Central memory CD8-positive, alpha-beta T cell (primary cell): ENCODE measurements around the gene ARPC2.

ENCODE experiments used
- ATAC-seq: fragments of 150-1000 bp; cut with Tn5 transposase; replicated peaks from 2 replicates; pipeline ENCODE4 v1.10.0; 2022; ENCODE audit warnings: mild to moderate bottlenecking, moderate FRiP score, moderate number of reproducible peaks; ENCODE audit not compliant: poor library complexity, severe bottlenecking; ENCODE audit errors: extremely low read depth
- DNase-seq, 2 donors: peaks; one replicate each; pipeline ENCODE4 v3.0.0; 2021; ENCODE audit warnings: low spot score in 2 of 2
- H3K27ac Mint-ChIP-seq: one replicate; pipeline ENCODE4 v1.8.0; 2022; ENCODE audit warnings: low read depth, mild to moderate bottlenecking, moderate library complexity, mixed read lengths
- H3K27me3 Mint-ChIP-seq: one replicate; pipeline ENCODE4 v1.8.0; 2022; ENCODE audit warnings: mixed read lengths
- H3K36me3 Mint-ChIP-seq: one replicate; pipeline ENCODE4 v1.8.0; 2022; ENCODE audit warnings: mild to moderate bottlenecking, moderate library complexity, mixed read lengths; ENCODE audit not compliant: insufficient read depth
- H3K4me1 Mint-ChIP-seq: one replicate; pipeline ENCODE4 v1.8.0; 2022; ENCODE audit warnings: mixed read lengths
- H3K4me3 Mint-ChIP-seq: one replicate; pipeline ENCODE4 v1.8.0; 2022; ENCODE audit warnings: mild to moderate bottlenecking, moderate library complexity, mixed read lengths
- H3K9me3 Mint-ChIP-seq: one replicate; pipeline ENCODE4 v1.8.0; 2022; ENCODE audit warnings: mixed read lengths

ARPC2 gene

GRCh38 chr2:218261423-218262236 is 44.6 kb downstream of the ARPC2 start:
- no peak overlapping the region for H3K27ac Mint-ChIP-seq
- no peaks in the 10 kb centered on the region for H3K9me3 Mint-ChIP-seq
- no peak for DNase-seq
- H3K4me3 Mint-ChIP-seq = no peak overlapping the region
- no peak for ATAC-seq
- peaks cover 27% of the 10 kb centered on the region for H3K36me3 Mint-ChIP-seq
- peaks cover 36% of the 10 kb centered on the region for H3K4me1 Mint-ChIP-seq
- H3K27me3 Mint-ChIP-seq = no peaks in the 10 kb centered on the region

GRCh38 chr2:218262237-218262600 is 45.2 kb downstream of the ARPC2 start:
- Mint-ChIP-seq H3K36me3 (peaks cover 23% of the 10 kb centered on the region), H3K4me3 (no peak overlapping the region), H3K9me3 (no peaks in the 10 kb centered on the region), H3K27me3 (no peaks in the 10 kb centered on the region), H3K27ac (no peak overlapping the region), H3K4me1 (peaks cover 41% of the 10 kb centered on the region)
- ATAC-seq = no peak
- DNase-seq = no peak

- DNase-seq = no peak
- H3K4me1 Mint-ChIP-seq = peaks cover 41% of the 10 kb centered on the region
- no peak for ATAC-seq
- no peak overlapping the region for H3K4me3 Mint-ChIP-seq
- H3K9me3 Mint-ChIP-seq = no peaks in the 10 kb centered on the region
- no peaks in the 10 kb centered on the region for H3K27me3 Mint-ChIP-seq
- no peak overlapping the region for H3K27ac Mint-ChIP-seq
- peaks cover 23% of the 10 kb centered on the region for H3K36me3 Mint-ChIP-seq
These were observed 45.9 kb downstream of the ARPC2 start for GRCh38 chr2:218262631-218263586.

- ATAC-seq = no peak
- Mint-ChIP-seq H3K9me3 (no peaks in the 10 kb centered on the region), H3K27ac (no peak overlapping the region), H3K4me1 (peaks cover 41% of the 10 kb centered on the region), H3K36me3 (peaks cover 26% of the 10 kb centered on the region), H3K27me3 (no peaks in the 10 kb centered on the region), H3K4me3 (no peak overlapping the region)
- no peak for DNase-seq
These were observed 47.0 kb downstream of the ARPC2 start for GRCh38 chr2:218263817-218264641.

- no peak overlapping the region for H3K27ac Mint-ChIP-seq
- no peak for DNase-seq
- no peak overlapping the region for H3K4me3 Mint-ChIP-seq
- peaks cover 49% of the 10 kb centered on the region for H3K4me1 Mint-ChIP-seq
- peaks cover 24% of the 10 kb centered on the region for H3K36me3 Mint-ChIP-seq
- H3K9me3 Mint-ChIP-seq = no peaks in the 10 kb centered on the region
- ATAC-seq = no peak
- no peaks in the 10 kb centered on the region for H3K27me3 Mint-ChIP-seq
These were observed 48.0 kb downstream of the ARPC2 start for GRCh38 chr2:218264773-218265561.

GRCh38 chr2:218265626-218266025 is 48.6 kb downstream of the ARPC2 start:
- H3K4me1 Mint-ChIP-seq = peaks cover 55% of the 10 kb centered on the region
- peaks cover 29% of the 10 kb centered on the region for H3K36me3 Mint-ChIP-seq
- no peak for DNase-seq
- H3K4me3 Mint-ChIP-seq = no peak overlapping the region
- no peak overlapping the region for H3K27ac Mint-ChIP-seq
- no peak for ATAC-seq
- no peaks in the 10 kb centered on the region for H3K9me3 Mint-ChIP-seq
- H3K27me3 Mint-ChIP-seq = no peaks in the 10 kb centered on the region

- Mint-ChIP-seq H3K9me3 (no peaks in the 10 kb centered on the region), H3K27me3 (no peaks in the 10 kb centered on the region), H3K4me3 (no peak overlapping the region), H3K4me1 (peaks cover 63% of the 10 kb centered on the region), H3K27ac (peak overlapping the region; percentile 23), H3K36me3 (peaks cover 29% of the 10 kb centered on the region)
- no peak for ATAC-seq
- no peak for DNase-seq
These were observed 49.5 kb downstream of the ARPC2 start for GRCh38 chr2:218266316-218266979.

- no peaks in the 10 kb centered on the region for H3K9me3 Mint-ChIP-seq
- H3K4me3 Mint-ChIP-seq = peak overlapping the region; percentile 40
- DNase-seq (no peak), ATAC-seq (no peak)
- H3K27ac Mint-ChIP-seq = peak overlapping the region; percentile 23
- H3K27me3 Mint-ChIP-seq = no peaks in the 10 kb centered on the region
- H3K4me1 Mint-ChIP-seq = peaks cover 71% of the 10 kb centered on the region
- peaks cover 27% of the 10 kb centered on the region for H3K36me3 Mint-ChIP-seq
These were observed 50.3 kb downstream of the ARPC2 start for GRCh38 chr2:218267259-218267658.

GRCh38 chr2:218269900-218270720 is 53.1 kb downstream of the ARPC2 start, which contains the start of the genes AAMP and PNKD:
Gene AAMP (minus strand): TSS chr2:218270137. CDS start chr2:218270086, 51 bp downstream.
Gene PNKD (plus strand): TSS chr2:218270519. CDS start chr2:218270536, 17 bp downstream.
- Mint-ChIP-seq H3K27me3 (no peaks in the 10 kb centered on the region), H3K9me3 (no peaks in the 10 kb centered on the region), H3K4me1 (peaks cover 64% of the 10 kb centered on the region), H3K36me3 (peaks cover 40% of the 10 kb centered on the region), H3K27ac (peak within 1 kb of the TSS; percentile 87), H3K4me3 (peak within 1 kb of the TSS; percentile 86)
- DNase-seq (peak; percentile 100), ATAC-seq (peak; percentile 95)

GRCh38 chr2:218270721-218271486 is 53.9 kb downstream of the ARPC2 start:
- Mint-ChIP-seq H3K4me3 (peak overlapping the region; percentile 86), H3K4me1 (peaks cover 56% of the 10 kb centered on the region), H3K9me3 (no peaks in the 10 kb centered on the region), H3K36me3 (peaks cover 38% of the 10 kb centered on the region), H3K27ac (peak overlapping the region; percentile 87), H3K27me3 (no peaks in the 10 kb centered on the region)
- no peak for ATAC-seq
- no peak for DNase-seq
